HepG2 (cell line): ENCODE results near the gene RABEP2. TPM values are rescaled to one million over a fixed set of nuclear protein-coding genes. Genes with fewer than 3 reads are reported as not detected.
A peak's percentile ranks its signal among the peaks of the same experiment; 100 is the strongest.

Experiments used
- BCLAF1 ChIP-seq: fragments of 450-650 bp; IDR thresholded peaks from 2 replicates; pipeline ENCODE4 v1.6.1; 2017; ENCODE audit warnings: mild to moderate bottlenecking
- CREB1 ChIP-seq, 2 experiments: fragments of 450-650 bp in 1 of 2; IDR thresholded peaks; 2 replicates each; pipeline ENCODE4 v1.6.1; 2016 to 2017; ENCODE audit warnings: control low read depth in 1 of 2, mild to moderate bottlenecking in 1 of 2, missing compliant biosample characterization in 1 of 2, missing genetic modification characterization in 1 of 2
- DNMT1 ChIP-seq: sonication (generic); formaldehyde crosslinking; IDR thresholded peaks from 2 replicates; pipeline ENCODE4 v1.5.1; 2020; ENCODE audit warnings: mild to moderate bottlenecking, missing genetic modification reagents
- MTA1 ChIP-seq: sonication (generic); formaldehyde crosslinking; IDR thresholded peaks from 2 replicates; pipeline ENCODE4 v1.4.0; 2020; ENCODE audit warnings: missing genetic modification reagents, mild to moderate bottlenecking, borderline replicate concordance
- RARG ChIP-seq: sonication (generic); formaldehyde crosslinking; IDR thresholded peaks from 2 replicates; pipeline ENCODE4 v1.4.0; 2020; ENCODE audit warnings: low read depth, mild to moderate bottlenecking, missing genetic modification reagents
- SALL1 ChIP-seq: sonication (generic); formaldehyde crosslinking; IDR thresholded peaks from 2 replicates; pipeline ENCODE4 v1.8.0; 2022; ENCODE audit warnings: mild to moderate bottlenecking, missing genetic modification reagents
- SAP130 ChIP-seq: IDR thresholded peaks from 2 replicates; pipeline ENCODE4 v1.6.1; 2016; ENCODE audit warnings: low read depth
- SMAD3 ChIP-seq: sonication (generic); formaldehyde crosslinking; IDR thresholded peaks from 2 replicates; pipeline ENCODE4 v1.4.0; 2020; ENCODE audit warnings: missing genetic modification reagents
- SNAI1 ChIP-seq: sonication (generic); formaldehyde crosslinking; IDR thresholded peaks from 2 replicates; pipeline ENCODE4 v1.5.0; 2020; ENCODE audit warnings: mild to moderate bottlenecking, missing genetic modification reagents, borderline replicate concordance
- YEATS4 ChIP-seq: sonication (generic); formaldehyde crosslinking; IDR thresholded peaks from 2 replicates; pipeline ENCODE4 v1.4.0; 2020; ENCODE audit warnings: missing genetic modification reagents, borderline replicate concordance
- ZBTB7B ChIP-seq: sonication (generic); formaldehyde crosslinking; IDR thresholded peaks from 2 replicates; pipeline ENCODE4 v1.4.0; 2020; ENCODE audit warnings: missing genetic modification reagents
- ZFP41 ChIP-seq: sonication (generic); formaldehyde crosslinking; IDR thresholded peaks from 2 replicates; pipeline ENCODE4 v1.4.0; 2020; ENCODE audit warnings: mild to moderate bottlenecking, missing genetic modification reagents, borderline replicate concordance
- ZNF382 ChIP-seq: sonication (generic); formaldehyde crosslinking; IDR thresholded peaks from 2 replicates; pipeline ENCODE4 v1.5.0; 2020; ENCODE audit warnings: missing genetic modification reagents, mild to moderate bottlenecking, borderline replicate concordance
- ZNF564 ChIP-seq: sonication (generic); formaldehyde crosslinking; IDR thresholded peaks from 2 replicates; pipeline ENCODE4 v1.8.1; 2023; ENCODE audit warnings: mild to moderate bottlenecking, missing genetic modification reagents
- ZNF629 ChIP-seq: sonication (generic); formaldehyde crosslinking; conservative IDR thresholded peaks from 2 replicates; pipeline ENCODE4 v1.5.0; 2020; ENCODE audit warnings: missing genetic modification reagents
- ZNF652 ChIP-seq: IDR thresholded peaks from 2 replicates; pipeline ENCODE4 v1.6.1; 2016; ENCODE audit warnings: low read depth, borderline replicate concordance
- ZNF780A ChIP-seq: sonication (generic); formaldehyde crosslinking; IDR thresholded peaks from 2 replicates; pipeline ENCODE4 v1.8.0; 2022; ENCODE audit warnings: mild to moderate bottlenecking, missing genetic modification reagents, moderate library complexity
- polyA plus RNA-seq, 8 experiments: library from polyadenylated mRNA; depleted of rRNA in 3 of 8; stranded (reverse) in 7 of 8; unstranded in 1 of 8; fragments of >200 nt; fragmentation: Illumina TruSeq in 4 of 8; extraction: Trizol in 4 of 8; gene quantifications; 2 replicates each; pipeline versions ENCODE4 v1.2.1 to v1.2.3, GENCODE V29; 2011 to 2016; ENCODE audit warnings: low read depth in 4 of 8, missing spikeins in 1 of 8, mixed read lengths in 1 of 8; ENCODE audit not compliant: insufficient read depth in 1 of 8
- total RNA-seq, 5 experiments: library from RNA; depleted of rRNA; stranded (reverse); fragments of >200 nt; fragmentation: Illumina TruSeq; extraction: Trizol; gene quantifications; 2 replicates each; pipeline ENCODE4 v1.2.3, GENCODE V29; 2016; ENCODE audit warnings: low read depth in 1 of 5
- TF ChIP-seq, protein P1 (sequence below): IDR thresholded peaks from 2 replicates; pipeline ENCODE4 v1.6.1; 2012; ENCODE audit warnings: inconsistent platforms
- TF ChIP-seq, protein P2 (sequence below): sonication (generic); formaldehyde crosslinking; IDR thresholded peaks from 2 replicates; pipeline ENCODE4 v1.4.0; 2020; ENCODE audit warnings: missing genetic modification reagents
- TF ChIP-seq, protein P3 (sequence below): sonication (generic); formaldehyde crosslinking; IDR thresholded peaks from 2 replicates; pipeline ENCODE4 v1.4.0; 2020; ENCODE audit warnings: mild to moderate bottlenecking, low read depth, missing genetic modification reagents
- TF ChIP-seq, protein P4 (sequence below): sonication (generic); formaldehyde crosslinking; IDR thresholded peaks from 2 replicates; pipeline ENCODE4 v1.4.0; 2020; ENCODE audit warnings: mild to moderate bottlenecking, missing genetic modification reagents
- TF ChIP-seq, protein P5 (sequence below): sonication (generic); formaldehyde crosslinking; IDR thresholded peaks from 2 replicates; pipeline ENCODE4 v1.5.1; 2020; ENCODE audit warnings: missing genetic modification reagents, mild to moderate bottlenecking, borderline replicate concordance

The RABEP2 gene
- total and polyA plus RNA-seq, 2 of the 13 experiments (the other 11 are each of a cell fraction or from before 2014, with no cell fraction given) = 10.8 to 18.4 TPM

GRCh38 chr16:28924762-28925385 lies at the start of gene RABEP2 (continued):
- TF ChIP-seq, protein P1, sequence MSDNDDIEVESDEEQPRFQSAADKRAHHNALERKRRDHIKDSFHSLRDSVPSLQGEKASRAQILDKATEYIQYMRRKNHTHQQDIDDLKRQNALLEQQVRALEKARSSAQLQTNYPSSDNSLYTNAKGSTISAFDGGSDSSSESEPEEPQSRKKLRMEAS = peak; percentile 57
- TF ChIP-seq ZNF629 (CRISPR knock-in tag) = no peak
- TF ChIP-seq BCLAF1 = no peak
- TF ChIP-seq ZFP41 (CRISPR knock-in tag) = no peak
- TF ChIP-seq, protein P2, sequence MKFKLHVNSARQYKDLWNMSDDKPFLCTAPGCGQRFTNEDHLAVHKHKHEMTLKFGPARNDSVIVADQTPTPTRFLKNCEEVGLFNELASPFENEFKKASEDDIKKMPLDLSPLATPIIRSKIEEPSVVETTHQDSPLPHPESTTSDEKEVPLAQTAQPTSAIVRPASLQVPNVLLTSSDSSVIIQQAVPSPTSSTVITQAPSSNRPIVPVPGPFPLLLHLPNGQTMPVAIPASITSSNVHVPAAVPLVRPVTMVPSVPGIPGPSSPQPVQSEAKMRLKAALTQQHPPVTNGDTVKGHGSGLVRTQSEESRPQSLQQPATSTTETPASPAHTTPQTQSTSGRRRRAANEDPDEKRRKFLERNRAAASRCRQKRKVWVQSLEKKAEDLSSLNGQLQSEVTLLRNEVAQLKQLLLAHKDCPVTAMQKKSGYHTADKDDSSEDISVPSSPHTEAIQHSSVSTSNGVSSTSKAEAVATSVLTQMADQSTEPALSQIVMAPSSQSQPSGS = peak; percentile 50; the same call in 1 of the 2 replicates
- TF ChIP-seq RARG = no peak
- no peak for TF ChIP-seq ZNF382 (CRISPR knock-in tag)
- no peak for TF ChIP-seq YEATS4 (CRISPR knock-in tag)
- TF ChIP-seq SMAD3 (CRISPR knock-in tag) = no peak
- TF ChIP-seq, protein P3, sequence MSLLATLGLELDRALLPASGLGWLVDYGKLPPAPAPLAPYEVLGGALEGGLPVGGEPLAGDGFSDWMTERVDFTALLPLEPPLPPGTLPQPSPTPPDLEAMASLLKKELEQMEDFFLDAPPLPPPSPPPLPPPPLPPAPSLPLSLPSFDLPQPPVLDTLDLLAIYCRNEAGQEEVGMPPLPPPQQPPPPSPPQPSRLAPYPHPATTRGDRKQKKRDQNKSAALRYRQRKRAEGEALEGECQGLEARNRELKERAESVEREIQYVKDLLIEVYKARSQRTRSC = 0 out of 2 replicates have a peak, but pooled peaks have one; percentile 25
- no peak for TF ChIP-seq ZNF652 (CRISPR knock-in tag)
- no peak for TF ChIP-seq ZNF780A (CRISPR knock-in tag)
- TF ChIP-seq ZBTB7B (CRISPR knock-in tag) = no peak
- TF ChIP-seq SNAI1 (CRISPR knock-in tag) = no peak
- peak; percentile 73 for TF ChIP-seq SAP130 (CRISPR knock-in tag)
- TF ChIP-seq DNMT1 = peak; percentile 84
- peak; percentile 70 for TF ChIP-seq CREB1 (IDR thresholded peaks at IDR 0.05)
- TF ChIP-seq CREB1 (CRISPR knock-in tag; IDR thresholded peaks at IDR 0.05) = no peak
- 0 out of 2 replicates have a peak, but pooled peaks have one; percentile 59 for TF ChIP-seq MTA1 (CRISPR knock-in tag)
- TF ChIP-seq, protein P4, sequence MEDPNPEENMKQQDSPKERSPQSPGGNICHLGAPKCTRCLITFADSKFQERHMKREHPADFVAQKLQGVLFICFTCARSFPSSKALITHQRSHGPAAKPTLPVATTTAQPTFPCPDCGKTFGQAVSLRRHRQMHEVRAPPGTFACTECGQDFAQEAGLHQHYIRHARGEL (CRISPR knock-in tag) = no peak
- TF ChIP-seq, protein P5, sequence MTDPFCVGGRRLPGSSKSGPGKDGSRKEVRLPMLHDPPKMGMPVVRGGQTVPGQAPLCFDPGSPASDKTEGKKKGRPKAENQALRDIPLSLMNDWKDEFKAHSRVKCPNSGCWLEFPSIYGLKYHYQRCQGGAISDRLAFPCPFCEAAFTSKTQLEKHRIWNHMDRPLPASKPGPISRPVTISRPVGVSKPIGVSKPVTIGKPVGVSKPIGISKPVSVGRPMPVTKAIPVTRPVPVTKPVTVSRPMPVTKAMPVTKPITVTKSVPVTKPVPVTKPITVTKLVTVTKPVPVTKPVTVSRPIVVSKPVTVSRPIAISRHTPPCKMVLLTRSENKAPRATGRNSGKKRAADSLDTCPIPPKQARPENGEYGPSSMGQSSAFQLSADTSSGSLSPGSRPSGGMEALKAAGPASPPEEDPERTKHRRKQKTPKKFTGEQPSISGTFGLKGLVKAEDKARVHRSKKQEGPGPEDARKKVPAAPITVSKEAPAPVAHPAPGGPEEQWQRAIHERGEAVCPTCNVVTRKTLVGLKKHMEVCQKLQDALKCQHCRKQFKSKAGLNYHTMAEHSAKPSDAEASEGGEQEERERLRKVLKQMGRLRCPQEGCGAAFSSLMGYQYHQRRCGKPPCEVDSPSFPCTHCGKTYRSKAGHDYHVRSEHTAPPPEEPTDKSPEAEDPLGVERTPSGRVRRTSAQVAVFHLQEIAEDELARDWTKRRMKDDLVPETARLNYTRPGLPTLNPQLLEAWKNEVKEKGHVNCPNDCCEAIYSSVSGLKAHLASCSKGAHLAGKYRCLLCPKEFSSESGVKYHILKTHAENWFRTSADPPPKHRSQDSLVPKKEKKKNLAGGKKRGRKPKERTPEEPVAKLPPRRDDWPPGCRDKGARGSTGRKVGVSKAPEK (CRISPR knock-in tag) = no peak
- TF ChIP-seq SALL1 = peak; percentile 66
- TF ChIP-seq ZNF564 (CRISPR knock-in tag) = no peak; the same call in 1 of the 2 replicates
